Calu3 (cell line): Measurements from ENCODE around the gene ZNF775. TPM values are rescaled to one million over a fixed set of nuclear protein-coding genes. Genes with fewer than 3 reads are reported as not detected.

ENCODE experiments used
- BruUV-seq: library from RNA; stranded (reverse); fragments of 400-500 nt; replicated peaks from 2 replicates; lab custom pipeline; 2021; lab: Mats Ljungman, UMichigan
- CTCF ChIA-PET: fragments of 300-600 bp; sonication (Branson Sonifier 250); formaldehyde crosslinking; loops from one replicate; lab custom pipeline; 2022; ENCODE audit warnings: antibody characterized with exemption; lab: Charles Lee
- DNase-seq: peaks from one replicate; pipeline ENCODE4 v3.0.0; 2022
- H3K27ac Mint-ChIP-seq: one replicate; pipeline ENCODE4 v1.8.0; 2022; ENCODE audit warnings: mixed read lengths; ENCODE audit not compliant: unreplicated experiment
- H3K27me3 Mint-ChIP-seq: one replicate; pipeline ENCODE4 v1.8.0; 2022; ENCODE audit warnings: mixed read lengths; ENCODE audit not compliant: unreplicated experiment
- H3K36me3 Mint-ChIP-seq: one replicate; pipeline ENCODE4 v1.8.0; 2022; ENCODE audit warnings: mild to moderate bottlenecking, moderate library complexity, mixed read lengths; ENCODE audit not compliant: insufficient read depth, unreplicated experiment
- H3K4me1 Mint-ChIP-seq: one replicate; pipeline ENCODE4 v1.8.0; 2022; ENCODE audit warnings: mild to moderate bottlenecking, low read depth, mixed read lengths; ENCODE audit not compliant: unreplicated experiment
- H3K4me3 Mint-ChIP-seq: one replicate; pipeline ENCODE4 v1.8.0; 2022; ENCODE audit warnings: mild to moderate bottlenecking, low read depth, moderate library complexity, mixed read lengths; ENCODE audit not compliant: unreplicated experiment
- H3K9me3 Mint-ChIP-seq: one replicate; pipeline ENCODE4 v1.8.0; 2022; ENCODE audit warnings: low read depth, mixed read lengths; ENCODE audit not compliant: unreplicated experiment
- CTCF ChIP-seq: fragments of 200-600 bp; IDR thresholded peaks from one replicate; pipeline ENCODE4 v1.8.0; 2022; ENCODE audit warnings: antibody characterized with exemption; ENCODE audit not compliant: unreplicated experiment
- intact Hi-C: fragments of 100-400 bp; cut with micrococcal nuclease; formaldehyde crosslinking; loops from one replicate; pipeline ENCODE4 v1.10.0; 2022; ENCODE audit not compliant: unreplicated experiment
- total RNA-seq: library from RNA; stranded (reverse); gene quantifications from 2 replicates; pipeline ENCODE4 v1.2.3, GENCODE V29; 2022

Gene ZNF775
- total RNA-seq, 1 experiment from 2014 or later: 5.8 TPM

GRCh38 chr7:150335774-150336112, 43.4 kb upstream of the ZNF775 start:
- BruUV-seq: no TSS peak
- peaks cover 26% of the 10 kb centered on the region for H3K36me3 Mint-ChIP-seq
- H3K4me1 Mint-ChIP-seq: peaks cover 18% of the 10 kb centered on the region
- DNase-seq: no peak
- no peaks in the 10 kb centered on the region for H3K9me3 Mint-ChIP-seq
- TF ChIP-seq CTCF: no peak
- H3K27me3 Mint-ChIP-seq: no peaks in the 10 kb centered on the region
- H3K4me3 Mint-ChIP-seq: no peak overlapping the region
- CTCF ChIA-PET: no interaction called here
- intact Hi-C loops: no loop called here
- H3K27ac Mint-ChIP-seq: no peak overlapping the region

- CTCF ChIA-PET: no interaction called here
Measured at GRCh38 chr7:150336746-150337145, 42.4 kb upstream of the ZNF775 start.

GRCh38 chr7:150337179-150337578, 42.0 kb upstream of the ZNF775 start:
- peaks cover 18% of the 10 kb centered on the region for H3K4me1 Mint-ChIP-seq
- no peaks in the 10 kb centered on the region for H3K9me3 Mint-ChIP-seq

More at GRCh38 chr7:150336746-150337145, 42.4 kb upstream of the ZNF775 start:
- H3K36me3 Mint-ChIP-seq: peaks cover 26% of the 10 kb centered on the region
- no TSS peak for BruUV-seq
- H3K4me1 Mint-ChIP-seq: peaks cover 18% of the 10 kb centered on the region
- H3K27me3 Mint-ChIP-seq: no peaks in the 10 kb centered on the region
- DNase-seq: no peak
- H3K9me3 Mint-ChIP-seq: no peaks in the 10 kb centered on the region
- no peak overlapping the region for H3K4me3 Mint-ChIP-seq
- TF ChIP-seq CTCF: no peak
- intact Hi-C loops: no loop called here
- H3K27ac Mint-ChIP-seq: no peak overlapping the region

GRCh38 chr7:150337659-150338081, 41.5 kb upstream of the ZNF775 start:
- Mint-ChIP-seq H3K4me1 (peaks cover 18% of the 10 kb centered on the region), H3K4me3 (no peak overlapping the region), H3K27ac (no peak overlapping the region), H3K9me3 (no peaks in the 10 kb centered on the region), H3K27me3 (no peaks in the 10 kb centered on the region), H3K36me3 (peaks cover 26% of the 10 kb centered on the region)
- CTCF ChIA-PET: no interaction called here
- no peak for TF ChIP-seq CTCF
- DNase-seq: no peak
- intact Hi-C loops: no loop called here
- BruUV-seq: no TSS peak

More at GRCh38 chr7:150337179-150337578, 42.0 kb upstream of the ZNF775 start:
- no peak for TF ChIP-seq CTCF
- CTCF ChIA-PET: no interaction called here
- Mint-ChIP-seq H3K27ac (no peak overlapping the region), H3K27me3 (no peaks in the 10 kb centered on the region), H3K36me3 (peaks cover 26% of the 10 kb centered on the region), H3K4me3 (no peak overlapping the region)
- intact Hi-C loops: no loop called here
- no peak for DNase-seq
- no TSS peak for BruUV-seq
